Pancreas (tissue), 10 donors: ENCODE data around the gene NBPF3. TPM values are rescaled to one million over a fixed set of nuclear protein-coding genes. Genes with fewer than 3 reads are reported as not detected.

Experiments used
- ATAC-seq, 4 donors: fragments of 200-7000 bp; cut with Tn5 transposase; one replicate each; pipeline versions ENCODE4 v1.8.0 to v1.9.1; 2020; ENCODE audit warnings: mild to moderate bottlenecking in 4 of 4, moderate library complexity in 4 of 4
- DNase-seq, 6 donors: peaks; one replicate each; pipeline ENCODE4 v3.0.0-alpha.2; 2020
- FAIRE-seq: peaks from 2 replicates; lab custom pipeline; 2012; peaks lifted over from hg19 to GRCh38; lab: Jason Lieb, UNC
- H3K27ac ChIP-seq, 4 donors: fragments of 200-600 bp; sonication (generic); 1 replicate in 3 of 4; 2 replicates in 1 of 4; pipeline versions ENCODE4 v1.5.0 to v1.8.0; 2020
- H3K27me3 ChIP-seq, 4 donors: fragments of 200-600 bp; one replicate each; pipeline ENCODE4 v1.8.0; 2021
- H3K36me3 ChIP-seq, 3 donors: fragments of 200-600 bp; sonication (generic) in 1 of 3; one replicate each; pipeline versions ENCODE4 v1.5.0 to v1.8.0; 2020 to 2021
- H3K4me1 ChIP-seq, 3 donors: fragments of 200-600 bp; one replicate each; pipeline ENCODE4 v1.8.0; 2021
- H3K4me3 ChIP-seq, 4 donors: fragments of 200-600 bp; sonication (generic) in 2 of 4; one replicate each; pipeline versions ENCODE4 v1.5.0 to v1.8.0; 2020 to 2021
- H3K9me3 ChIP-seq, 4 donors: fragments of 200-600 bp; one replicate each; pipeline ENCODE4 v1.8.0; 2021
- CTCF ChIP-seq, 4 donors: fragments of 200-600 bp; sonication (generic) in 3 of 4; IDR thresholded peaks; one replicate each; pipeline versions ENCODE4 v1.5.0 to v1.8.0; 2021; ENCODE audit warnings: antibody characterized with exemption in 4 of 4
- WGBS, 2 donors: extraction: QIAGEN DNeasy Blood & Tissue Kit; methylation state at CpG; one replicate each; pipeline ENCODE4 v1.1.7; 2013; 5-methylcytosine and 5-hydroxymethylcytosine counted together
- intact Hi-C, 3 donors: fragments of 100-400 bp; cut with DNase I; formaldehyde crosslinking; loops; one replicate each; pipeline versions ENCODE4 v1.11.1 to v1.14.2; 2022
- polyA plus RNA-seq, 2 donors: library from polyadenylated mRNA; stranded (reverse); fragments of 200-250 nt; gene quantifications; one replicate each; pipeline ENCODE4 v1.2.3, GENCODE V29; 2013
- total RNA-seq, 6 donors: library from RNA; stranded (reverse); fragmentation: NEBNext Ultra II Directional in 4 of 6; extraction: Animal tissue kit (Norgen Biotek cat#: 25700) in 4 of 6; gene quantifications; one replicate each; pipeline versions ENCODE4 v1.2.1 to v1.2.4, GENCODE V29; 2021 to 2023
- donor health status: healthy with polysubstance abuse.
- donor health status: DM: no; HTN: no; CAD: no; lungs with moderate emphysema.
- donor health status: DM: no; HTN: no; CAD: no.
- donor health status: control.
- donor health status: control.
- donor health status: Bipolar disorder and iron deficiency.
- donor health status: DM: yes; HTN: yes; CAD: no.
- donor health status: DM: no; HTN: no; CAD: no.
- donor health status: DM: no; HTN: no; CAD: no.
- donor health status: DM: yes; HTN: yes; CAD: no.

NBPF3 gene
- total and polyA plus RNA-seq, 8 donors = 1.1 to 8.6 (median 3.5) TPM

GRCh38 chr1:21503706-21504377, 63.9 kb downstream of the NBPF3 start:
- WGBS, 2 donors = 72 to 75% methylated on average over 7 of the region's 7 CpGs
- Histone ChIP-seq H3K27me3 (no peaks in the 10 kb centered on the region), H3K4me1 (no peaks in the 10 kb centered on the region), H3K4me3 (no peak overlapping the region), H3K9me3 (no peaks in the 10 kb centered on the region), H3K36me3 (no peaks in the 10 kb centered on the region), H3K27ac (no peak overlapping the region)
- peak in 1 of 6 donors; percentile 46 for DNase-seq
- ATAC-seq = no peak
- no peak for TF ChIP-seq CTCF (IDR thresholded peaks at IDR 0.05)
- intact Hi-C loops = loop anchor here in 1 of 3 donors (10.0 kb wide), 1 partner anchor 71 kb away; no protein-coding TSS in a partner anchor
- FAIRE-seq = no peak

DNA sequence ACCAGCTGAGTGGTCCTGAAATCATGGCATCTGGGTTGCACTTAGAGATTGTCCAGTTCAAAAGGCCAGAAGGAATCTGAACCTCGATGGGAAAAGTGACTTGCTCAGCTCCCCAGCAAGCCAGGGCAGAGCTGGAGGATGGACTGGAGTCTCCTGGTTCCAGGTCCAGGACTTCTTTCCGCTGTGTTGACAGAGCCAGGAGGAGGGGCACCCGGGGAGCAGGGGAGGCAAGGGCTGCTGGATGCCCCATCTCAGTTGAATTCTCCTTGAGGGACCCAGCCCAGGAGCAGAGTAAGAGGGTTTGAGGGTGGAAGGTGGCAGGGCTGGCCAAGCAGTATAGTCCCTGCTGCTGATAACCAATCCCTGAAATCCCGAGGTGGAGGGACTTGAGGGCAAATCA, 66.9 kb downstream of the NBPF3 start:
- no peaks in the 10 kb centered on the region for H3K4me1 ChIP-seq
- DNase-seq (peak in 1 of 6 donors; percentile 24), FAIRE-seq (no peak), ATAC-seq (no peak)
- no peak for TF ChIP-seq CTCF (IDR thresholded peaks at IDR 0.05)
- no peaks in the 10 kb centered on the region for H3K9me3 ChIP-seq
- H3K4me3 ChIP-seq = no peak overlapping the region
- no peaks in the 10 kb centered on the region for H3K27me3 ChIP-seq
- intact Hi-C loops = loop anchor here in 2 of 3 donors (5.0 to 10.0 kb wide), 2 partner anchors 68 to 155 kb away; no protein-coding TSS in a partner anchor
- H3K27ac ChIP-seq = no peak overlapping the region
- WGBS, 2 donors = 44 to 48% methylated on average over 4 of the region's 4 CpGs
- H3K36me3 ChIP-seq = no peaks in the 10 kb centered on the region

- intact Hi-C loops = loop anchor here in 2 of 3 donors (5.0 to 10.0 kb wide), 2 partner anchors 67 to 155 kb away; no protein-coding TSS in a partner anchor
Measured at GRCh38 chr1:21507511-21508270, 67.8 kb downstream of the NBPF3 start.

GRCh38 chr1:21508580-21509350, 68.8 kb downstream of the NBPF3 start:
- intact Hi-C loops = loop anchor here in 2 of 3 donors (5.0 to 10.0 kb wide), 2 partner anchors 66 to 154 kb away; no protein-coding TSS in a partner anchor
- H3K36me3 ChIP-seq = no peaks in the 10 kb centered on the region
- H3K27ac ChIP-seq = no peak overlapping the region
- H3K27me3 ChIP-seq = no peaks in the 10 kb centered on the region
- no peaks in the 10 kb centered on the region for H3K4me1 ChIP-seq
- DNase-seq = peak; percentile 43 to 95 (median 74)
- WGBS, 2 donors = 9 to 22% methylated on average over 16 to 44 of the region's 45 CpGs
- peak overlapping the region in 1 of 4 donors; percentile 38 for H3K4me3 ChIP-seq
- no peak for FAIRE-seq
- H3K9me3 ChIP-seq = no peaks in the 10 kb centered on the region
- ATAC-seq = peak; percentile 86 to 94 (median 90)
- TF ChIP-seq CTCF (IDR thresholded peaks at IDR 0.05) = peak; percentile 29 to 51 (median 36)

More at GRCh38 chr1:21507511-21508270, 67.8 kb downstream of the NBPF3 start:
- DNase-seq (peak in 1 of 6 donors; percentile 21), FAIRE-seq (no peak), ATAC-seq (no peak)
- H3K9me3 ChIP-seq = no peaks in the 10 kb centered on the region
- H3K36me3 ChIP-seq = no peaks in the 10 kb centered on the region
- H3K4me3 ChIP-seq = no peak overlapping the region
- no peaks in the 10 kb centered on the region for H3K27me3 ChIP-seq
- no peaks in the 10 kb centered on the region for H3K4me1 ChIP-seq
- WGBS, 2 donors = 81 to 85% methylated on average over 1 of the region's 1 CpG
- no peak for TF ChIP-seq CTCF (IDR thresholded peaks at IDR 0.05)
- no peak overlapping the region for H3K27ac ChIP-seq
